ENCODE measurements around the gene FGD3. TPM values are rescaled to one million over a fixed set of nuclear protein-coding genes. Genes with fewer than 3 reads are reported as not detected.

The FGD3 gene
- polyA plus RNA-seq, 1 donor (not counting 4 experiments of a cell fraction or from before 2014, with no cell fraction given), result 0.21 TPM

GRCh38 chr9:92954886-92955285 lies 7.6 kb downstream of the FGD3 start:
- no peak overlapping the region for H3K9ac ChIP-seq (ENCODE audit: control insufficient read depth, extremely low read depth, insufficient read depth, low read length)
- no peak overlapping the region for H3K4me2 ChIP-seq (ENCODE audit: control insufficient read depth, extremely low read depth, insufficient read depth, low read depth, low read length)
- H3K36me3 ChIP-seq (ENCODE audit: control insufficient read depth in 2 of 2, extremely low read depth in 1 of 2, insufficient read depth in 2 of 2, low read length in 2 of 2), result no peaks in the 10 kb centered on the region
- no peaks in the 10 kb centered on the region for H3K79me2 ChIP-seq (ENCODE audit: control insufficient read depth, insufficient read depth, low read length)
- DNase-seq (ENCODE audit: low read depth, low spot score) (no peak), FAIRE-seq (no peak)
- no peaks in the 10 kb centered on the region for H3K9me3 ChIP-seq (ENCODE audit: control insufficient read depth, low read depth, low read length)
- H3K9me1 ChIP-seq (ENCODE audit: control insufficient read depth, extremely low read depth, insufficient read depth, low read length), result no peaks in the 10 kb centered on the region
- H3K27me3 ChIP-seq (ENCODE audit: control insufficient read depth, extremely low read depth, insufficient read depth, low read length), result no peaks in the 10 kb centered on the region
- H3K4me3 ChIP-seq (ENCODE audit: control insufficient read depth in 2 of 3, extremely low read depth in 1 of 3, insufficient read depth in 2 of 3, low read depth in 1 of 3, low read length in 3 of 3), result no peak overlapping the region
- peaks cover 25% of the 10 kb centered on the region for H3K4me1 ChIP-seq (ENCODE audit: control insufficient read depth, extremely low read depth, insufficient read depth, low read length)
- no peaks in the 10 kb centered on the region for H4K20me1 ChIP-seq (ENCODE audit: control insufficient read depth, extremely low read depth, insufficient read depth, low read length)
- dilution Hi-C loops (cut with MboI; ENCODE audit: extremely low pct_ligation_motif_present, low sequenced_read_pairs), result no loop called here
- TF ChIP-seq CTCF (optimal IDR thresholded peaks at IDR 0.05 in 1 of 3, IDR thresholded peaks at IDR 0.05 in 1 of 3, conservative IDR thresholded peaks at IDR 0.05 in 1 of 3; ENCODE audit: extremely low read depth in 1 of 3, insufficient read depth in 2 of 3, low read length in 3 of 3) (no peak), EZH2 (IDR thresholded peaks at IDR 0.05; ENCODE audit: low read length) (no peak)
- no peak overlapping the region for H2AFZ ChIP-seq (ENCODE audit: control insufficient read depth, low read length)
- H3K27ac ChIP-seq (ENCODE audit: control insufficient read depth, insufficient read depth, low read length), result no peak overlapping the region

DNA sequence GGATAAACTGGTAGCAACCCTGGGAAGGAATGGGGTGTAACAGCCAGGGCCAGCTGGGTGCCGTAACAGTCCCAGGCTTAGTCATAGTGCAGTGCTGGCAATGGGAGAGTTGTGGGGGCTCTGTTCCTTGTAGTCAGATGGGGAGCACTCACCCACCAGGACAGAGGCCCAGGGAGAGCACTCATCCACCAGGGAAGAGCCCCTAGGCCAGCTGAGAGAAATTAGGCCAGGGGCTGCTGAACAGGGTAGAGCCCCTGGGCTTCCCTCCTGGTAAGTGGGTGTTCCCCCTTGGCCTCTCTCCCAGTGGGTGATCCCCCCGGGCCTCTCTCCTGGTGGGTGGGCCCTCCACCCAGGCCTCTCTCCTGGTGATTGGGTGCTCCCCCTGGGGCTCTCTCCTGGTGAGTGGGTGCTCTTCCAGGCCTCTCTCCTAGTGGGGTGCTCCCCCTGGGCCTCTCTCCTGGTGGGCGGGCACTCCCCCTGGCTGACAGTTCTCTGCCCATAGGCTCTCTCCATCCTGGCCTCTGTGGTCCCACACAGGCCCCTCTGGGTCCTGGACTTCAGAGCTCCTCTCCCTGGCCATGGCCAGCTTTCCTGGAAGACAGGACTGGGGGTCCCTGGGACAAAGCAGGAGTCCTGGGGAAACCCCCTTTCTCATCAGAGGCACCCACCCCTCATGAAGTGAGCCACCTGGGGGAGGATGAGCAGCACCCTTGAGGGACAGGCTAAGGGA lies 13.4 kb downstream of the FGD3 start:
- Histone ChIP-seq H3K4me3 (ENCODE audit: control insufficient read depth in 2 of 3, extremely low read depth in 1 of 3, insufficient read depth in 2 of 3, low read depth in 1 of 3, low read length in 3 of 3) (no peak overlapping the region), H3K9me3 (ENCODE audit: control insufficient read depth, low read depth, low read length) (peaks cover 3% of the 10 kb centered on the region), H3K9ac (ENCODE audit: control insufficient read depth, extremely low read depth, insufficient read depth, low read length) (no peak overlapping the region), H2AFZ (ENCODE audit: control insufficient read depth, low read length) (no peak overlapping the region), H3K9me1 (ENCODE audit: control insufficient read depth, extremely low read depth, insufficient read depth, low read length) (no peaks in the 10 kb centered on the region), H3K4me2 (ENCODE audit: control insufficient read depth, extremely low read depth, insufficient read depth, low read depth, low read length) (no peak overlapping the region), H4K20me1 (ENCODE audit: control insufficient read depth, extremely low read depth, insufficient read depth, low read length) (no peaks in the 10 kb centered on the region), H3K27ac (ENCODE audit: control insufficient read depth, insufficient read depth, low read length) (no peak overlapping the region), H3K36me3 (ENCODE audit: control insufficient read depth in 2 of 2, extremely low read depth in 1 of 2, insufficient read depth in 2 of 2, low read length in 2 of 2) (no peaks in the 10 kb centered on the region), H3K27me3 (ENCODE audit: control insufficient read depth, extremely low read depth, insufficient read depth, low read length) (no peaks in the 10 kb centered on the region), H3K4me1 (ENCODE audit: control insufficient read depth, extremely low read depth, insufficient read depth, low read length) (no peaks in the 10 kb centered on the region), H3K79me2 (ENCODE audit: control insufficient read depth, insufficient read depth, low read length) (no peaks in the 10 kb centered on the region)
- DNase-seq (ENCODE audit: low read depth, low spot score), result no peak
- TF ChIP-seq CTCF (optimal IDR thresholded peaks at IDR 0.05 in 1 of 3, IDR thresholded peaks at IDR 0.05 in 1 of 3, conservative IDR thresholded peaks at IDR 0.05 in 1 of 3; ENCODE audit: extremely low read depth in 1 of 3, insufficient read depth in 2 of 3, low read length in 3 of 3) (no peak), EZH2 (IDR thresholded peaks at IDR 0.05; ENCODE audit: low read length) (no peak)
- no peak for FAIRE-seq
- dilution Hi-C loops (cut with MboI; ENCODE audit: extremely low pct_ligation_motif_present, low sequenced_read_pairs), result no loop called here

Data from keratinocyte (primary cell).